NCI-H345 (cell line): ENCODE data around the gene PLPP4.

Experiments
- DNase-seq: peaks from one replicate; lab custom pipeline; 2025; lab: John Stamatoyannopoulos, UW

PLPP4 gene

DNA sequence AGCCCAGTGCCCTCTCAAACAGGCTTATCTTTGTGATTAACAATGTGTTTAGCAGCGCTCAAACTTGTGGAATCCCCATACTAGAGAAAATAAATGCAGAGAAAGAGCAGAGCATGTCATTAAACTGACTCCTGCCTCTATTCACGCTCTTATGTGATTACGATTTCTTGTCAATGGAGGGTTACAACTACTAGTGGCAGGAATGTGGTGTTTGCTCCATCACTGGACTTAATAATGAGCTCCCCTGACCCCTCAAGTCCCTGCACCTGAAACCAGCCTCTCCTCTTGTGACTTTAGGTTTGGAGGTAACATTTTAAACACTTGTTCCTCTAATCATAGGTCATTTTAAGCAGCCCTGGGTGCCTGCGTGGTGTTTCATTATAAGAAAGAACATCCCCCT is 121.9 kb downstream of the PLPP4 start:
- no peak for DNase-seq

DNA sequence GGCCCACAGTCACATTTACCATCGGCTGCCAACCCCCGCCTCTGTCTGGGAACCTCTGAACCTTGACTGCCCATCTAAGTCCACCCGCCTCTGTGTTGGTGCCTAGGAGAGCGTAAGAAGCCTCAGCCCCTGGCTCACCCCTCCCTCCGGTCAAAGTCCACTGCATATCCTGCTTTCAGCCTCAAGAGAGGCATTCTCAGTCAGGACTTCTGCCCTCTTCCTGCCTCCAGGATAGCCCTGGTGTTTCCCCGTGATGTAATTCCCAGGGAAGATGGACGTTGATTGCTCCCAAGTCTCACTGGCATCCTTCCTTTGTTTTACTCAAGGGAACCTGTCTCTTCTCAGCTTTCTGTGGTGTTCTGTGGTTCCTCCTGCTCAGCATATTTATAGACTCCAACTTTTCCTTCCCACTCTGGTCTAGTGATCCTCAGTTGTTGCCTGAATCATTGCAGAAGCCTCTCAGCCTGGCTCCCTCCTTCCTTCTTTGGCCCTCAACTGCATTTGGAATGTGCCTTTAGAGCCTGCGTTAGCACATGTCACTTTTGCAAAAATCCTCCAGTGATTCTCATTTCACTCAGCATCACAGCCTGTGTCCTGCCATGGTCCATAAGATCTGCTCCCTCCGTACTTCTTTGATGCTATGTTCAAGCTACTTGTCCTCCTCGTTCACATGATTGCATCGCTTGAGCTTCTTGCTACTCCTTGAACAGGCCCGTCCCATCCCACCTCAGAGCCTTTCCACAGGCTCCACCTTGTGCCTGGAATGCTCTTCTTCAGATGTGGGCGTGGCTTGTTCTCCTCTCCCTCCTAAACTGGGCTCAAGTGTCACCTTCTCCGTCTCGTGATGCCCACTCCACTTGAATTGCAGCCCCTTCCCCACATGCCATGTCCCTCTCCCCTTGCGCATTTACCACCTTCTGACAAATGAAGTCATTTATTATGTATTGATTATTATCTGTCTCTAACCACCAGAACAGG is 124.2 kb downstream of the PLPP4 start:
- no peak for DNase-seq

DNA sequence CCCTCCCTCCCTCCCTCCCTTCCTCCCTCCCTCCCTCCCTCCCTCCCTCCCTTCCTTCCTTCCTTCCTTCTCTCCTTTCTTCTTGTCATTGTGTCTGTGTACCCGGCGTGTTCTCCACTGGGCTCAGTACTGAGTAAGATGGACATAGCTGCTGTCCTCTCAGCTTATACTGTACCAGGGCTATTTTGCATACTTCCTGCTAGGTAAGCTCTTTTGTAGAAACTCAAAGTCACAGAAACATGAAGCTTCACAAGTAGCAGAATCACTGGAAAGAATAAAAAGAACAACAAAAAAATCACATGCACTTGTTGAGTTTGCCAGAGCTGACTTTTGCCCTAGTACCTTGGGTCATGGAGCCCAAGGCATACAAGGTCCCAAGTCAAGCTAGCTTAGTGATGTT is 125.7 kb downstream of the PLPP4 start:
- no peak for DNase-seq

DNA sequence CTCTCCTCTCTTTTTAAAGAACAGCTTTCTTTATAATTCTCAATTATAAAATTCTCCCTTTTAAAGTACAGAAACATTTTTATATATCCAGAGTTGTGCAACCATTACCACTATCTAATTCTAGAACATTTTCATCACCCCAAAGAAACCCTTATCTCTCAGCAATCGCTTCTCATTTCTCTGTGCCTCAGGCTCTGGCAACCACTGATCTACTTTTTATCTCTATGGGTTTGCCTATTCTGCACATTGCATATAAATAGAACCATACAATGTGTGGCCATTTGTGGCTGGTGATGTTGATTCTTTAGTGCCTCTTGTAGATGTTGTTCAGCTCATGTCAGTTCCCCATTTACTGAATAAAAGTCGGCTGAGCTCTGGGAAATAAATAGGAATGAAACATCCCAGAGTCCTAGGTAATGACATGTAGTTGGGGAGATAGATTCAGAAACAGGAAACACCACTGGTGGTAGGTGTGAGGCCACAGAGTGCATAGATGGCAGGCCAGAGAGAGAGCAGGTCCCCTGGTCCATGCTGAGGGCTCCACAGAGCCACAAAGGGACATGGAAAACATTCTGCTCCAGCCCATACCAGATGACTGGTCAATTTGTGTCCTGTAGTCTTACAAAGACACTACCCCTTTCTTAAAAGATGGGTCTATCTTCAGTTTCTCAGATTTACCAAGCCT is 126.5 kb downstream of the PLPP4 start:
- DNase-seq, result no peak

DNA sequence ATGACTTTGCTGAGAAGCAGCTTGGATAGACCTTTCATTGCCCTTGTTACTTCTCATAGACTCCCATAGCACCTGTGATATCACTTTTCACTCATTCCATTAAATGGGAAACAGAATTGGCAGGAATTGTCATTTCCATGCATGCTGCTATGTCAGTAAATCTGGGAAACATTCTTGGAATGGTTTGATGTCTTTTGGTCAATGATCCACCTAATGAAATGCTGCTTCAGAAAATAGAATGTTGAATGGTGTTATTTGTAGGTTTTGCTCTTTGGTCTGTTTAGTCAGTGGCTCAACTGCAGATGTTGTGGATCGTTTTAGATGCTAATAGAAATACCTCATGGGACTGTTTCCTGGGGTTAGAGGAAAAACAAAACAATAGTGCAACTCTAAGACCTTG is 127.8 kb downstream of the PLPP4 start:
- no peak for DNase-seq

DNA sequence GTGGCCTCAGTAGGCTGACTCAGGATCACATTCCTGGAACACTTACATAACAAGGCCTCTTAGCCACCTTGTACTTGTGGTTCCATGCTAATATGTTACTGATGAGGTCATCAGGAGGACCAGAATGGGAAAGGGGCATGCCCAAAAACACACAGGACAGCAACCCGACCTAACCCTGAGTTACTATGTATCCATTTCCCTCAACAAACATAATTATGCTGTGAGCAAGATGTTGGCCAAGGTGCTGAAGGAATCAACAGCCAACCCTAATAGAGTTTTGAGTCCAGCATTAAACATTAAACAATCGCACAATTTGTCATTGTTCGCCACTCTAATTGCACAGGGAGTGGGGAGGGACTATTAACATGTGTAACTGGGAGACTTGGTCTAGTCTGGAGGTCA is 129.4 kb downstream of the PLPP4 start:
- DNase-seq, result no peak

GRCh38 chr10:120587061-120587460 is 130.0 kb downstream of the PLPP4 start:
- DNase-seq, result no peak

DNA sequence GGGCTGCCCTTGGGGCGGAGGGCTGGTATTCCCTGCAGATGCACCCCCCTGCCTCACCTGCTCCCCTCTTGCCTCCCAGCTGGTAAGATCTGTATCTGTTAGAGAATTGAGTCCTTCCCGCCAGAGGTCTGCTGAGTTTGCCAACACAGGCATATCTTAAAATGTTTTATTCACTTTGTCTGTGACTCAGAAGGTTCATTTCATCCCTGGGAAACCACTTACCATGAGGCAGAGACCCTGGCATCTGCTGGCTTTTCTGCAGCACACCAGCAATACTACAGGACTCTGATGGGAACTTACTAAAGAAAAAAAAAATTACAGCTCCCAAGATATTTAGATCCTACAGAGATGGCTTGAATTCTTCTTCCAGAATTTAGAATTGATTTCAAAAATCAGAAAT is 131.3 kb downstream of the PLPP4 start:
- no peak for DNase-seq

DNA sequence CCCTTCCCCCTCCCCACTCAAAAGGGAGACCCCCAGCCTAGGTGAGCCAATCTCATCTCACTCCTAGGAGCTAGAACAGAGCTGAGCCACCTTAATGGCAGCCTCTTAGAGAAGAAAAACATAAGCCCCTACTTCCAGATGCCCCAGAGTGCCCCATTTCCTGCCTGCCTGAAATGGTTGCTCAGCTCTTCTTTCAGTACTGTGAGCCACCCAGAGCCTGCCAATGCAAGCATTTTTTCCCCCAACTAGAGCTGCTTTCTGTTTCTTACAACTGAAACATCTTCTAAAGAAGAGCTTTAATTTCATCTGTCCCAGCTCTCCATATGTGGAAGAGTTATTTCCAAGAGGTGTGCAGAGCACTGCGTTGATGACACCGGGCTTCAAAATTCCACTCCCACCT is 136.7 kb downstream of the PLPP4 start:
- DNase-seq, result no peak

- DNase-seq, result no peak
Measured at GRCh38 chr10:120597902-120598301, 140.9 kb downstream of the PLPP4 start.

- DNase-seq, result peak; percentile 6
Measured at GRCh38 chr10:120598386-120598785, 141.4 kb downstream of the PLPP4 start.

DNA sequence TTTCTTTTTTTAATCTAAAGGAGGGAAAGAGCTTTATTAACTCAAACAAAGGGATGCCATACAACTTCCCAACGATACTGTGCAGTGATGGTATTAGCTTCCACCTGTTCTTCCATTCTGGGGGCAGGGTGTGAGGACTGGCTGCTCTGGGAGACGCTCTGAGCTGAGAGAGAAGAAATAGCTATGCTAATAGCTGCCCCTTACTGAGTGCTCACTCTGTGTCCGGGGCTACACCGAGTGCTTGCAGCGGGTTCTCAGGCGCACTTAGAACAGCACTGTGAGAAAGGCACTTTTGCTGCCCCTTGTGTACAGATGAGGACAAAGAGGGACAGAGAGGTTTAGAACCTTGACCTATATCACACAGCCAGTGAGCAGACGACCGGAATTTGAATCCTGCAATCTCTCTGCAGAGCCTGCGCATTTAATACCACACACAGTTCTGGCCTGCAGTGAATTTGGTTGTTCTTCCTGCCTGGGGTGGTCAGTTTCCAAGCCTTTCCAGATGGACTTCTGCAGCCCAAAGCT is 142.2 kb downstream of the PLPP4 start:
- no peak for DNase-seq

- DNase-seq, result no peak
Measured at GRCh38 chr10:120600871-120601649, 144.0 kb downstream of the PLPP4 start.

GRCh38 chr10:120601999-120602398 is 145.0 kb downstream of the PLPP4 start:
- DNase-seq, result no peak

- DNase-seq, result no peak
Measured at GRCh38 chr10:120605410-120605809, 148.4 kb downstream of the PLPP4 start.

GRCh38 chr10:120606051-120606764 is 149.2 kb downstream of the PLPP4 start:
- no peak for DNase-seq

GRCh38 chr10:120607016-120607709 is 150.1 kb downstream of the PLPP4 start:
- DNase-seq, result no peak

GRCh38 chr10:120607710-120608703 is 151.0 kb downstream of the PLPP4 start:
- no peak for DNase-seq

- DNase-seq, result peak; percentile 23
Measured at GRCh38 chr10:120609006-120609405, 152.0 kb downstream of the PLPP4 start.

- no peak for DNase-seq
Measured at GRCh38 chr10:120610791-120611190, 153.8 kb downstream of the PLPP4 start.
